NB4 (cell line): ENCODE data around the gene NDUFB2.

Experiments
- MYC ChIP-seq: IDR thresholded peaks from 2 replicates; pipeline ENCODE4 v1.6.1; 2011; ENCODE audit warnings: low read depth, low read length
- POLR2A ChIP-seq: IDR thresholded peaks from 2 replicates; pipeline ENCODE4 v1.6.1; 2011; ENCODE audit warnings: mild to moderate bottlenecking; ENCODE audit not compliant: insufficient read length; ENCODE audit errors: extremely low read depth
- TF ChIP-seq, protein P1 (sequence below): IDR thresholded peaks from one replicate; pipeline ENCODE4 v1.5.1; 2012; ENCODE audit warnings: low read depth, low read length

DNA sequence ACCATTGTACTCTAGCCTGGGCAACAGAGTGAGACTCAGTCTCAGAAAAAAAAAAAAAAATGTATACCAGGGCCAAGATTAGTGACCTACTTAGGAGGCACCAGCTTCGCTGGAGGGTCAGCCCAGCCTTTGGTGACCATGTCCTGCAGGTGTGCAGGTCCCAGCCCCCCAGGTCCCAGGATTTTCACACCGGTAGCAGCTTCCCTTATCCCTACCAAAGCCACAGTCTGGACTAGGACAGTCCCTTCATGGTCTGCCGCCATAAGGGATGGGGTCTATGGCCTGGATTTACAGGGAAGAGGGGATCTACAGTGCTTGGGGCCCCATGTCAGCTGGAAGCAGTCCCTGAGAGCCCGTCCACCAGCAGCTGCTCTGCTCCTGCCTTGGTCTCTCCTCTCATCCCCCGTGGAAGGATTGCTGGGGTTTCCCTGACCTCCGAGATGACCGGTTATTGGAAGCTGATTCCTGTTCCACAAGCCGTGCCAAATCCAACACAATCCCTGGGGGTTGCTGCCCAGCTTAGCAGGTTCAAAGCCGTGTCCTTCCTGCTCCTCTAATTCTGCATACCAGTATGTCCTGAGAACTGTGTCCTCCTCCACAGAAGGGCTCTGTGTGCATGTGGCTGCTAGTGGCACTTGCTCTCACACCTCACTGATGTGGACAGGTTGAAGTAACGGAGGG is 11.0 kb upstream of the NDUFB2 start:
- TF ChIP-seq, protein P1, sequence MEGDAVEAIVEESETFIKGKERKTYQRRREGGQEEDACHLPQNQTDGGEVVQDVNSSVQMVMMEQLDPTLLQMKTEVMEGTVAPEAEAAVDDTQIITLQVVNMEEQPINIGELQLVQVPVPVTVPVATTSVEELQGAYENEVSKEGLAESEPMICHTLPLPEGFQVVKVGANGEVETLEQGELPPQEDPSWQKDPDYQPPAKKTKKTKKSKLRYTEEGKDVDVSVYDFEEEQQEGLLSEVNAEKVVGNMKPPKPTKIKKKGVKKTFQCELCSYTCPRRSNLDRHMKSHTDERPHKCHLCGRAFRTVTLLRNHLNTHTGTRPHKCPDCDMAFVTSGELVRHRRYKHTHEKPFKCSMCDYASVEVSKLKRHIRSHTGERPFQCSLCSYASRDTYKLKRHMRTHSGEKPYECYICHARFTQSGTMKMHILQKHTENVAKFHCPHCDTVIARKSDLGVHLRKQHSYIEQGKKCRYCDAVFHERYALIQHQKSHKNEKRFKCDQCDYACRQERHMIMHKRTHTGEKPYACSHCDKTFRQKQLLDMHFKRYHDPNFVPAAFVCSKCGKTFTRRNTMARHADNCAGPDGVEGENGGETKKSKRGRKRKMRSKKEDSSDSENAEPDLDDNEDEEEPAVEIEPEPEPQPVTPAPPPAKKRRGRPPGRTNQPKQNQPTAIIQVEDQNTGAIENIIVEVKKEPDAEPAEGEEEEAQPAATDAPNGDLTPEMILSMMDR = no peak
- TF ChIP-seq POLR2A (no peak), MYC (no peak)
